ENCODE results near the gene VAMP3. TPM values are rescaled to one million over a fixed set of nuclear protein-coding genes. Genes with fewer than 3 reads are reported as not detected.

VAMP3 gene
- total and polyA plus RNA-seq, 9 of the 15 experiments (the other 6 are each of a cell fraction or from before 2014, with no cell fraction given), result 27.1 to 71.3 (median 47.5) TPM

GRCh38 chr1:7827126-7827955 lies 56.2 kb downstream of the VAMP3 start (continued):
- no peak for TF ChIP-seq SMARCB1 (IDR thresholded peaks at IDR 0.05; ENCODE audit: insufficient read length, low read depth)
- TF ChIP-seq CHCHD3 (CRISPR knock-in tag; IDR thresholded peaks at IDR 0.05), result no peak
- no peak for TF ChIP-seq NFIX (CRISPR knock-in tag; IDR thresholded peaks at IDR 0.05; ENCODE audit: low read depth)
- TF ChIP-seq NFE2 (IDR thresholded peaks at IDR 0.05; ENCODE audit: low read depth), result no peak
- no peak for TF ChIP-seq TEAD4 (IDR thresholded peaks at IDR 0.05; ENCODE audit: low read length)
- no peak for TF ChIP-seq TEAD4 (CRISPR knock-in tag; IDR thresholded peaks at IDR 0.05; ENCODE audit: borderline replicate concordance)
- peak; percentile 15; the same call in 1 of the 2 replicates for TF ChIP-seq KHSRP (IDR thresholded peaks at IDR 0.05)
- TF ChIP-seq CBX5 (IDR thresholded peaks at IDR 0.05; ENCODE audit: borderline replicate concordance, low read depth), result no peak
- TF ChIP-seq PTRF (tag; IDR thresholded peaks at IDR 0.05), result no peak
- no peak for TF ChIP-seq DACH1 (IDR thresholded peaks at IDR 0.05; ENCODE audit: partially characterized antibody)
- no peak for TF ChIP-seq PHTF2 (CRISPR knock-in tag; IDR thresholded peaks at IDR 0.05)
- peak; percentile 97 for TF ChIP-seq NR2C2 (CRISPR knock-in tag; IDR thresholded peaks at IDR 0.05)
- TF ChIP-seq NR2C2 (tag; IDR thresholded peaks at IDR 0.05), result peak; percentile 99
- peak; percentile 98 for TF ChIP-seq ZBTB40 (IDR thresholded peaks at IDR 0.05)
- TF ChIP-seq ZBTB40 (CRISPR knock-in tag; IDR thresholded peaks at IDR 0.05), result no peak
- TF ChIP-seq ZNF347 (CRISPR knock-in tag; IDR thresholded peaks at IDR 0.05; ENCODE audit: low read depth), result no peak
- TF ChIP-seq BHLHE40 (IDR thresholded peaks at IDR 0.05; ENCODE audit: low read length), result 0 out of 2 replicates have a peak, but pooled peaks have one; percentile 25
- no peak for TF ChIP-seq RAD51 (IDR thresholded peaks at IDR 0.05; ENCODE audit: borderline replicate concordance, low read depth)
- TF ChIP-seq SIX5 (IDR thresholded peaks at IDR 0.05; ENCODE audit: borderline replicate concordance in 1 of 2, insufficient read depth in 1 of 2, low read depth in 1 of 2, low read length in 2 of 2), result no peak
- TF ChIP-seq ZBTB34 (CRISPR knock-in tag; IDR thresholded peaks at IDR 0.05), result no peak
